Measurements from ENCODE around the gene CSF1R.

DNA sequence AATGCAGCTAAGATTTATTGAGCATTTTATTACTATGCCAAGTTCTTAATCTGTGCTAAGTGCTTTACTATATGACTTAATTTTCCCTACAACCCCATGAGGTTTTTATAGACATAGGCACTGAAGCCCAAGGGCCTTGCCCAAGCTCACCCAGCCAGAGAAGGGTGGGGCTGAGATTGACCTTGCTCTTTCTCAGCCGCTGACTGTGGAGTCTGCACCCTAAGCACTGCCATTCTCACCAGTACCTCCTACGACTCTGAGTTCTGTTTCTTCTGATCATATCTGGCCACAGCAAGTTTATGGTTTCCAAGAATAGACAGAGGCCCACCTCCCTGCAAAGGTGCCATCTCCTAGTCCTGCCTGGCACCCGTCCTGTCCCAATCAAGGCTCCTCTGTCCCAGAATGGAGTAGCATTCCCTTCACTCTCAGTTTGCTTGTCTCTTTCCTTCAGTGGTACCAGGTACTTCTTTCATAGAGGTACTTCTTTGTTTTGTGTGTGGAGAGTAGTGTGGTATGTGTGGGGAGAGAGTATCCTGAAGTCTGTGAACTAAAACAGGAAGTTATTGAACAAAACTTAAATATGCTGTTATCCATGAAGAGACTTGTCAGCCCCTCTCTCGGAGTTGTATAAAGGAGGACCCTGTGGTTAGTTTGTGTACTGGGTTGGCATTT lies 42.6 kb downstream of the CSF1R start:
- TF ChIP-seq, protein P1, sequence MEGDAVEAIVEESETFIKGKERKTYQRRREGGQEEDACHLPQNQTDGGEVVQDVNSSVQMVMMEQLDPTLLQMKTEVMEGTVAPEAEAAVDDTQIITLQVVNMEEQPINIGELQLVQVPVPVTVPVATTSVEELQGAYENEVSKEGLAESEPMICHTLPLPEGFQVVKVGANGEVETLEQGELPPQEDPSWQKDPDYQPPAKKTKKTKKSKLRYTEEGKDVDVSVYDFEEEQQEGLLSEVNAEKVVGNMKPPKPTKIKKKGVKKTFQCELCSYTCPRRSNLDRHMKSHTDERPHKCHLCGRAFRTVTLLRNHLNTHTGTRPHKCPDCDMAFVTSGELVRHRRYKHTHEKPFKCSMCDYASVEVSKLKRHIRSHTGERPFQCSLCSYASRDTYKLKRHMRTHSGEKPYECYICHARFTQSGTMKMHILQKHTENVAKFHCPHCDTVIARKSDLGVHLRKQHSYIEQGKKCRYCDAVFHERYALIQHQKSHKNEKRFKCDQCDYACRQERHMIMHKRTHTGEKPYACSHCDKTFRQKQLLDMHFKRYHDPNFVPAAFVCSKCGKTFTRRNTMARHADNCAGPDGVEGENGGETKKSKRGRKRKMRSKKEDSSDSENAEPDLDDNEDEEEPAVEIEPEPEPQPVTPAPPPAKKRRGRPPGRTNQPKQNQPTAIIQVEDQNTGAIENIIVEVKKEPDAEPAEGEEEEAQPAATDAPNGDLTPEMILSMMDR (IDR thresholded peaks at IDR 0.05; ENCODE audit: borderline replicate concordance, extremely low read depth, low read length, poor library complexity, severe bottlenecking), result no peak
- no peak for TF ChIP-seq EZH2 (IDR thresholded peaks at IDR 0.05; ENCODE audit: borderline replicate concordance, low read depth, low read length, severe bottlenecking)
